ENCODE data around the gene KCNJ3.

- TF ChIP-seq, protein P1, sequence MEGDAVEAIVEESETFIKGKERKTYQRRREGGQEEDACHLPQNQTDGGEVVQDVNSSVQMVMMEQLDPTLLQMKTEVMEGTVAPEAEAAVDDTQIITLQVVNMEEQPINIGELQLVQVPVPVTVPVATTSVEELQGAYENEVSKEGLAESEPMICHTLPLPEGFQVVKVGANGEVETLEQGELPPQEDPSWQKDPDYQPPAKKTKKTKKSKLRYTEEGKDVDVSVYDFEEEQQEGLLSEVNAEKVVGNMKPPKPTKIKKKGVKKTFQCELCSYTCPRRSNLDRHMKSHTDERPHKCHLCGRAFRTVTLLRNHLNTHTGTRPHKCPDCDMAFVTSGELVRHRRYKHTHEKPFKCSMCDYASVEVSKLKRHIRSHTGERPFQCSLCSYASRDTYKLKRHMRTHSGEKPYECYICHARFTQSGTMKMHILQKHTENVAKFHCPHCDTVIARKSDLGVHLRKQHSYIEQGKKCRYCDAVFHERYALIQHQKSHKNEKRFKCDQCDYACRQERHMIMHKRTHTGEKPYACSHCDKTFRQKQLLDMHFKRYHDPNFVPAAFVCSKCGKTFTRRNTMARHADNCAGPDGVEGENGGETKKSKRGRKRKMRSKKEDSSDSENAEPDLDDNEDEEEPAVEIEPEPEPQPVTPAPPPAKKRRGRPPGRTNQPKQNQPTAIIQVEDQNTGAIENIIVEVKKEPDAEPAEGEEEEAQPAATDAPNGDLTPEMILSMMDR (IDR thresholded peaks at IDR 0.05), result no peak
- TF ChIP-seq POLR2A (IDR thresholded peaks at IDR 0.05), result no peak
Measured at GRCh38 chr2:154686162-154686561, 12.3 kb upstream of the KCNJ3 start.
